Mammary epithelial cell (primary cell): ENCODE results near the gene EFCAB8.

Experiments
- EZH2 ChIP-seq: IDR thresholded peaks from 2 replicates; pipeline ENCODE4 v1.6.1; 2012; ENCODE audit warnings: low read length, inconsistent platforms, borderline replicate concordance
- TF ChIP-seq, protein P1 (sequence below), 2 donors: IDR thresholded peaks in 1 of 2; conservative IDR thresholded peaks in 1 of 2; 2 replicates each; pipeline ENCODE4 v1.5.1; 2011 to 2012; ENCODE audit warnings: inconsistent platforms in 2 of 2, low read length in 2 of 2, mild to moderate bottlenecking in 2 of 2, control low read depth in 1 of 2, low read depth in 1 of 2; ENCODE audit not compliant: insufficient read depth in 1 of 2; ENCODE audit errors: extremely low read depth in 1 of 2

DNA sequence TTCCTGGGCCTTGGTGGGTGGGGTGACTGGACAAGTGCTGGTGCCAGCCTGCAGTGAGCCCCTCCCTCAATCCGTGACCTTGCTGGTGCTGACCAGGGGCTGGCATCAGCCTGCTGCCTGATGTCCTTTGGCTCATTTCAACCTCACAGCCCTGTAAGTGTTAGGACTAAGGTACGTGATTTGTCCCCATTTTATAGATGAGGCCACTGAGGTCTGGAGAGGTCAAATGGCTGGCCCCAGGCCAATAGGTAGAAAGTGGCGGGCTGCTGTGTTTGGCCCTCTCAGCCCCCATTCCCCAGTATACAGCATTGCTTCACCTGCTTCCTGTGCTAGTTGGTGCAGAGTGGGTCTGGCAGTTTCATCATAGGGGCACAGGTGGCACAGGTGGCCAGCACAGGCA lies 20.1 kb downstream of the EFCAB8 start:
- TF ChIP-seq, protein P1, sequence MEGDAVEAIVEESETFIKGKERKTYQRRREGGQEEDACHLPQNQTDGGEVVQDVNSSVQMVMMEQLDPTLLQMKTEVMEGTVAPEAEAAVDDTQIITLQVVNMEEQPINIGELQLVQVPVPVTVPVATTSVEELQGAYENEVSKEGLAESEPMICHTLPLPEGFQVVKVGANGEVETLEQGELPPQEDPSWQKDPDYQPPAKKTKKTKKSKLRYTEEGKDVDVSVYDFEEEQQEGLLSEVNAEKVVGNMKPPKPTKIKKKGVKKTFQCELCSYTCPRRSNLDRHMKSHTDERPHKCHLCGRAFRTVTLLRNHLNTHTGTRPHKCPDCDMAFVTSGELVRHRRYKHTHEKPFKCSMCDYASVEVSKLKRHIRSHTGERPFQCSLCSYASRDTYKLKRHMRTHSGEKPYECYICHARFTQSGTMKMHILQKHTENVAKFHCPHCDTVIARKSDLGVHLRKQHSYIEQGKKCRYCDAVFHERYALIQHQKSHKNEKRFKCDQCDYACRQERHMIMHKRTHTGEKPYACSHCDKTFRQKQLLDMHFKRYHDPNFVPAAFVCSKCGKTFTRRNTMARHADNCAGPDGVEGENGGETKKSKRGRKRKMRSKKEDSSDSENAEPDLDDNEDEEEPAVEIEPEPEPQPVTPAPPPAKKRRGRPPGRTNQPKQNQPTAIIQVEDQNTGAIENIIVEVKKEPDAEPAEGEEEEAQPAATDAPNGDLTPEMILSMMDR (conservative IDR thresholded peaks at IDR 0.05 in 1 of 2, IDR thresholded peaks at IDR 0.05 in 1 of 2; ENCODE audit: extremely low read depth in 1 of 2, insufficient read depth in 1 of 2, low read depth in 1 of 2, low read length in 2 of 2), result no peak
- TF ChIP-seq EZH2, result no peak
